ENCODE data around the gene VENTX. TPM values are rescaled to one million over a fixed set of nuclear protein-coding genes. Genes with fewer than 3 reads are reported as not detected.
A peak's percentile ranks its signal among the peaks of the same experiment; 100 is the strongest.

The VENTX gene
- total and polyA plus RNA-seq, 10 of the 15 experiments (the other 5 are each of a cell fraction or from before 2014, with no cell fraction given), result 0.05 TPM; not detected in 9

DNA sequence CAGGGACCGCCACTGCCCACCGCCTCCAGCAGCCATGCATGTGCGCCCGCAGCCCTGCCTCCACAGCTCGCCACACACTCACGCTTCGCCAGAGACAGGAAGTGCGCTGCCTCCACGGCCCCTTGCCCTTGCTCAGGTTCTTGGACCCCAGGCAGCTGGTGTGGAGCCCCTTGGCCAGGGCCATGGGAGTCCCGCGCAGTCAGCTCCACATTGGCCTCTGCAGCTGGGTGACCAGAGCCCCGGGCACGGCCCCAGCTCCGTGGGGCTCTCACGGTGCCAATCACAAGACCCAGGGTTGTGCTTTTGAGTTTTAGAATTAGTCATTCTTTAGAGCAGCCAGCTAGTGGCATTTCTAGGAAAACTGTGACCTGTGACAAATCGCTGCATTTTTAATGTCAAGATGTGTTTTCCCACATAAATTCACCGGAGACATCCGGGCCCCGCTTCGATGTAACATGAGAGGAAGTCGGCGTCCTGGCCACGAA, 11.9 kb upstream of the VENTX start:
- Histone ChIP-seq H3K9me3 (replicated peaks; ENCODE audit: control insufficient read depth, insufficient read depth, low read length) (no peaks in the 10 kb centered on the region), H3K27ac (ENCODE audit: control insufficient read depth, insufficient read depth) (no peak overlapping the region), H3K27me3 (replicated peaks in 1 of 2; ENCODE audit: control insufficient read depth in 2 of 2, insufficient read depth in 2 of 2, low read length in 1 of 2) (peaks cover 1 to 3% of the 10 kb centered on the region in 2 experiments; a peak in 1 of 4 replicates), H3K79me2 (ENCODE audit: control insufficient read depth, insufficient read depth, low read length) (no peaks in the 10 kb centered on the region), H3K4me2 (ENCODE audit: control insufficient read depth, insufficient read depth) (no peak overlapping the region), H3K4me3 (no peak overlapping the region), H4K20me1 (ENCODE audit: control insufficient read depth, insufficient read depth) (no peaks in the 10 kb centered on the region), H3K36me3 (ENCODE audit: control insufficient read depth in 2 of 2, insufficient read depth in 2 of 2, low read length in 1 of 2) (no peaks in the 10 kb centered on the region), H2AFZ (ENCODE audit: control insufficient read depth, low read depth, low read length) (no peak overlapping the region), H3K4me1 (ENCODE audit: control insufficient read depth, insufficient read depth, low read length) (no peaks in the 10 kb centered on the region), H3K9ac (ENCODE audit: control insufficient read depth, insufficient read depth, low read length) (no peak overlapping the region)
- in situ Hi-C loops (cut with MboI), result no loop called here
- SMC1A ChIA-PET (ENCODE audit: uncharacterized antibody, unreplicated experiment), result no interaction called here
- CTCF ChIA-PET, result interaction anchor here (1.1 kb wide), 1 partner anchor 213 kb away, joined by 4 read pairs; no protein-coding TSS in a partner anchor
- POLR2A ChIA-PET, result no interaction called here
- WGBS (ENCODE audit: insufficient coverage, insufficient replicate concordance, low lambda C conversion rate, missing lambda C conversion rate), result 5% methylated on average over 23 of the region's 23 CpGs
- peak; percentile 65 for ATAC-seq
- no peak for FAIRE-seq
- intact Hi-C loops (cut with micrococcal nuclease; ENCODE audit: unreplicated experiment), result no loop called here
- BruUV-seq (replicated peaks), result no TSS peak
- no peak for DNase-seq (ENCODE audit: low read depth, low spot score)
- RAD21 ChIA-PET (ENCODE audit: unreplicated experiment), result no interaction called here
- TF ChIP-seq BHLHE40 (IDR thresholded peaks at IDR 0.05; ENCODE audit: borderline replicate concordance in 1 of 2, low read depth in 2 of 2, low read length in 1 of 2) (peak in 1 of 2 experiments; percentile 25; a peak in 1 of 4 replicates), POU2F2 (IDR thresholded peaks at IDR 0.05; ENCODE audit: borderline replicate concordance, low read depth, low read length) (no peak)

DNA sequence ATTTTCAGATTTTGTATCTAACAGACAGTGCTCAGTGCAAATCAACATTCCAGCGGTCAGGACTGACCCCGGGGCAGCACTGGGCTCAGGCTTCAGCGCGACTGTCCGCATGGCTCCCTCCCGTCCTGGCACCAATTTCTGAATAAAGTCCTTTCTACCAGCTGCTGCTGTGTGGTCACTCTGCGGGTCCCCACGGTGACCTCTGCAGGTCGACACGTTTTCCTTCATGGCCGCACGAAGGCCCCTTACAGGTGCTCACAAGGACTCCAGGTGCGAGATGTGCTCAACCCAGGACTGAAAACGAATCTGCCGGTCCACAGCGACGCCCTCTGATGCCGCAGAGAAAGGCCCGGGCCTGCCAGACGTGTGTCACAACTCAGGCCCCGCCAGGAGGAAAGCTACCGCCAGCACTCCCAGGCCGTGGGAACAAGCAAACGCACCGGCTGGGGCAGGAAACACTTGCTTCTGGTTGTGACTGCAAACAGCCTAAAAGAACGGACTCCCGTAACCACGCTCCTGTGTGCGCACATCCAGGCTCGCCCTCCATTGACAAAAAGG, 11.3 kb upstream of the VENTX start:
- no TSS peak for BruUV-seq (replicated peaks)
- no peak for DNase-seq (ENCODE audit: low read depth, low spot score)
- H3K4me3 ChIP-seq, result no peak overlapping the region
- no peaks in the 10 kb centered on the region for H3K4me1 ChIP-seq (ENCODE audit: control insufficient read depth, insufficient read depth, low read length)
- ChIA-PET POLR2A (no interaction called here), CTCF (no interaction called here), RAD21 (ENCODE audit: unreplicated experiment) (no interaction called here), SMC1A (ENCODE audit: uncharacterized antibody, unreplicated experiment) (no interaction called here)
- no peak overlapping the region for H3K9ac ChIP-seq (ENCODE audit: control insufficient read depth, insufficient read depth, low read length)
- no peaks in the 10 kb centered on the region for H3K79me2 ChIP-seq (ENCODE audit: control insufficient read depth, insufficient read depth, low read length)
- 36% methylated on average over 30 of the region's 30 CpGs for WGBS (ENCODE audit: insufficient coverage, insufficient replicate concordance, low lambda C conversion rate, missing lambda C conversion rate)
- no peak overlapping the region for H3K4me2 ChIP-seq (ENCODE audit: control insufficient read depth, insufficient read depth)
- ATAC-seq, result peak; percentile 60
- in situ Hi-C loops (cut with MboI) (no loop called here), intact Hi-C loops (cut with micrococcal nuclease; ENCODE audit: unreplicated experiment) (no loop called here)
- FAIRE-seq, result no peak
- no peaks in the 10 kb centered on the region for H4K20me1 ChIP-seq (ENCODE audit: control insufficient read depth, insufficient read depth)
- TF ChIP-seq CHD2 (IDR thresholded peaks at IDR 0.05; ENCODE audit: borderline replicate concordance, low read depth, low read length), result no peak
- TF ChIP-seq, protein P1, sequence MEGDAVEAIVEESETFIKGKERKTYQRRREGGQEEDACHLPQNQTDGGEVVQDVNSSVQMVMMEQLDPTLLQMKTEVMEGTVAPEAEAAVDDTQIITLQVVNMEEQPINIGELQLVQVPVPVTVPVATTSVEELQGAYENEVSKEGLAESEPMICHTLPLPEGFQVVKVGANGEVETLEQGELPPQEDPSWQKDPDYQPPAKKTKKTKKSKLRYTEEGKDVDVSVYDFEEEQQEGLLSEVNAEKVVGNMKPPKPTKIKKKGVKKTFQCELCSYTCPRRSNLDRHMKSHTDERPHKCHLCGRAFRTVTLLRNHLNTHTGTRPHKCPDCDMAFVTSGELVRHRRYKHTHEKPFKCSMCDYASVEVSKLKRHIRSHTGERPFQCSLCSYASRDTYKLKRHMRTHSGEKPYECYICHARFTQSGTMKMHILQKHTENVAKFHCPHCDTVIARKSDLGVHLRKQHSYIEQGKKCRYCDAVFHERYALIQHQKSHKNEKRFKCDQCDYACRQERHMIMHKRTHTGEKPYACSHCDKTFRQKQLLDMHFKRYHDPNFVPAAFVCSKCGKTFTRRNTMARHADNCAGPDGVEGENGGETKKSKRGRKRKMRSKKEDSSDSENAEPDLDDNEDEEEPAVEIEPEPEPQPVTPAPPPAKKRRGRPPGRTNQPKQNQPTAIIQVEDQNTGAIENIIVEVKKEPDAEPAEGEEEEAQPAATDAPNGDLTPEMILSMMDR (IDR thresholded peaks at IDR 0.05 in 2 of 3, conservative IDR thresholded peaks at IDR 0.05 in 1 of 3; ENCODE audit: control insufficient read depth in 2 of 3, extremely low read depth in 1 of 3, insufficient read depth in 1 of 3, low read depth in 3 of 3, low read length in 3 of 3), result peak in 2 of 3 experiments; percentile 7 to 21; a peak in 2 of 6 replicates
- no peak overlapping the region for H3K27ac ChIP-seq (ENCODE audit: control insufficient read depth, insufficient read depth)
- H3K27me3 ChIP-seq (replicated peaks in 1 of 2; ENCODE audit: control insufficient read depth in 2 of 2, insufficient read depth in 2 of 2, low read length in 1 of 2), result peaks cover 1 to 3% of the 10 kb centered on the region in 2 experiments; a peak in 2 of 4 replicates
- H2AFZ ChIP-seq (ENCODE audit: control insufficient read depth, low read depth, low read length), result no peak overlapping the region
- H3K36me3 ChIP-seq (ENCODE audit: control insufficient read depth in 2 of 2, insufficient read depth in 2 of 2, low read length in 1 of 2), result no peaks in the 10 kb centered on the region
- no peaks in the 10 kb centered on the region for H3K9me3 ChIP-seq (replicated peaks; ENCODE audit: control insufficient read depth, insufficient read depth, low read length)
